GM12891 (cell line): ENCODE measurements around the gene ALDH5A1.

Experiments
- DNase-seq: peaks from one replicate; pipeline ENCODE4 v3.0.0; 2011; ENCODE audit warnings: low spot score; ENCODE audit not compliant: insufficient read length
- FAIRE-seq: peaks from 2 replicates; lab custom pipeline; 2011; peaks lifted over from hg19 to GRCh38; lab: Jason Lieb, UNC
- PAX5 ChIP-seq: IDR thresholded peaks from 2 replicates; pipeline ENCODE4 v1.6.1; 2011; ENCODE audit warnings: low read length, moderate library complexity, mild to moderate bottlenecking; ENCODE audit not compliant: insufficient read depth, severe bottlenecking
- POLR2A ChIP-seq: IDR thresholded peaks from 2 replicates; pipeline ENCODE4 v1.6.1; 2011; ENCODE audit warnings: low read depth, low read length, control low read depth
- POLR2AphosphoS5 ChIP-seq: IDR thresholded peaks from 2 replicates; pipeline ENCODE4 v1.6.1; 2011; ENCODE audit warnings: low read depth, low read length, control low read depth
- POU2F2 ChIP-seq: IDR thresholded peaks from 2 replicates; pipeline ENCODE4 v1.6.1; 2011; ENCODE audit warnings: low read depth, mild to moderate bottlenecking, control low read depth, low read length, moderate library complexity
- SPI1 ChIP-seq: IDR thresholded peaks from 2 replicates; pipeline ENCODE4 v1.6.1; 2011; ENCODE audit warnings: low read depth, low read length, control low read depth
- TAF1 ChIP-seq: IDR thresholded peaks from 2 replicates; pipeline ENCODE4 v1.6.1; 2011; ENCODE audit warnings: low read depth, low read length, control low read depth

Gene ALDH5A1

DNA sequence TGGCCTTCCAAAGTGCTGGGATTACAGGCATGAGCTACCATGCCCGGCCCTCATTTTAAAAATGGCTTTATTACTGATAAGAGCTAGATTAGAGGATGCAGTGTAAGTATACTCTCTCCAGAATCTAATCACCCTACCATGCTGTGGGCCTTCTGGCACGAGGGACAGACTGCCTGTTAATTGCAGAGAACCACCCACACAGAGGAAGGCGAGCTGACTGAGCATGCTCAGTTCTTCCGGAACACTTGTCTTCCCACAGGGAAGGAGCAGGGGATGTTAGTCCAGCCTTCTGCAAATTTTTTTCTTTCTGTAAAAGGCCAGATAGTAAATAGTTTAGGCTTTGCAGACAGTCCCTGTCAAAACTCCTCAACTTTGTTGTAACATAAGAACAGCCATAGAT, 48.9 kb downstream of the ALDH5A1 start:
- DNase-seq (no peak), FAIRE-seq (no peak)
- TF ChIP-seq POLR2AphosphoS5 (no peak), PAX5 (no peak), POU2F2 (no peak), POLR2A (no peak), SPI1 (no peak), TAF1 (no peak)

DNA sequence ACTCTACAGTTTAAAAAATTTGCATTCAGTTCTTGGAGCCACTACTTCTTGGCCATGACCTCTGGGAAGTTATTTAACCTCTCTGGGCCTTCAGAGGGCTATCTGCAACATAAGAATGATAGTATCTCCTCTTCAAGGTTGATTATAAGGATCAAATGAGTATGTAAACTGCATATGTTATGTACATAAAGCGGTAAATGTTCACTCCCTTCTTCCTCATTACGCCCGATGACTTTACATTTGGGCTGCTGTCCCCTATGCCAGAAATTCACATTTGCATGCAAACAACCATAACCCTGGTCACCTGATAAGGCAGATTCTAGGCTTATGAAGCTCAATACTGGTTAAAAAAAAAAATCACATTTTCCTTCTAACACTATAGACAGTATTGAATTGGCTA, 50.4 kb downstream of the ALDH5A1 start:
- FAIRE-seq (no peak), DNase-seq (no peak)
- TF ChIP-seq SPI1 (no peak), POLR2AphosphoS5 (no peak), TAF1 (no peak), POU2F2 (no peak), POLR2A (no peak), PAX5 (no peak)

DNA sequence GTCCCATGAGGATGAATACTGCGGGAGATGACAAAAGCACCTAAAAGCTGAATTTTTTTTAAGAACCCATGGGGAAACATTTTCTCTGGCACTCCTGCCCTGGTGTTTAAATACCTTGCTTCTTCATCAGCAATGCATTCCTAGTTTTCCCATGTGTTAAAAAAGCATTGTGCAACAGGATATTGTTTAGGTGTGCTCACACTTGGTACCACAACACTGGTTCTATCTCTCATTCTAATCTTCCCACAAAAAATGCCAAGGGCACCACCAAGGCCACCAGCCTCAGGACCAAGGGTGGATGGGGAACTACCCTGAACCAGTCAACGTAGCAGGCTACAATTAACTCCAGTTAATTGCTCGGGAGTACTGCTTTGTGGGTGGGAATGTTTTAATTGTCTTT, 50.9 kb downstream of the ALDH5A1 start:
- FAIRE-seq = no peak
- TF ChIP-seq POU2F2 = no peak
- no peak for TF ChIP-seq POLR2A
- DNase-seq = no peak

DNA sequence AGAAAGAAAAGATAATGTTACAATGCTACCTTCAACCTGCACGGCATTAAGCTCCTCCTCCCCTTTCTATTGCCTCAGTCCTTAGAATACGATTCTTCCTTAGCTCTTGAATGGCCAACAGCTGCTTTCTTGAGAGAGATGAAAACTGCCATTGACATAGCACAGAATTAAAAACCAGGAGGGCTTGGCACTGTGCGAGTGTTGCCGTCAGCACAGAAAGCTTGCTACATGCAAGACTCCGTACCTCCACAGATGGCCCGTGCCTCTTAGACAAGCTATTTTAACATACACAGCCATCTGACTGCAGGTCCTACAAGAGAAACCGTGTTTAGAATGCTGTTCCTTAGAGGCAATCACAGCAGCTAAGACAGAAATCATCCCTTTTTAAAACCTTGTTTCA, 51.7 kb downstream of the ALDH5A1 start:
- FAIRE-seq = no peak
- TF ChIP-seq TAF1 (no peak), POLR2A (no peak), SPI1 (no peak), PAX5 (no peak), POLR2AphosphoS5 (no peak), POU2F2 (no peak)

DNA sequence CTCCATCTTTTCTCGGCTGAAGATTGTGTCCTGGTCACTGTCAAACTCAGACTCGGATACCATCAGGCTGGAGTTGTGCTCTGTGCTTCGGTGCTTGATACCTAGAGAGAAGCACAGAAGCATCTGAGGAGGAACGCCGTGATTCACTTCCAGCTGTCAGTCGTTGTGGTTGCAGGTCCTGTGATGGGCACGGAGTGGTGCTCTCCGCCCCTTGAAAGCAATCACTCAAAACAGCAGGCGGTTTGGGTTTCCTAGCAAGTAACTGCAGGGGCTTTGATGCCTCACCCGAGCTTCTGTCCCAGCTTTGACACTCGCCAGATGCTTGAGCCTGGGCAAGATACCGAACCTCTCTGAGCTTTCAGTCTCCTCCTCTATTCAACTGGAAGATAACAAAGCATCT, 52.5 kb downstream of the ALDH5A1 start:
- DNase-seq (no peak), FAIRE-seq (peak; percentile 88)
- TF ChIP-seq POLR2AphosphoS5 (no peak), POLR2A (no peak), PAX5 (no peak), TAF1 (no peak), POU2F2 (no peak), SPI1 (no peak)

More for the DNA sequence above, 51.7 kb downstream of the ALDH5A1 start:
- DNase-seq = no peak

DNA sequence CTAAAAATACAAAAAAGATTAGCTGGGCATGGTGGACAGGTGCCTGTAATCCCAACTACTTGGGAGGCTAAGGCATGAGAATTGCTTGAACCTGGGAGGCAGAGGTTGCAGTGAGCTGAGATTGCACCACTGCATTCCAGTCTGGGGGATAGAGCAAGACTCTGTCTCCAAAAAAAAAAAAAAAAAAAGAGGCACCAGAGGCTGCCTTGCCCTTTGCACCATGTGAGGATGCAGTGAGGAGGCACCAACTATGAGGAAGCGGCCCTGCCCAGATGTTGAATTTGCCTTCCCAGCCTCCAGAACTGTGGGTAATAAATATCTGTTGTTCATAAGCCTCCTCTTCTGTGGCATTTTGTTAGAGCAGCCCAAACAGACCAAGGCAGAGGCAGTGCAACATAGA, 54.4 kb downstream of the ALDH5A1 start:
- no peak for TF ChIP-seq SPI1
- TF ChIP-seq POU2F2 = no peak
- no peak for TF ChIP-seq POLR2A
- TF ChIP-seq PAX5 = no peak
- TF ChIP-seq POLR2AphosphoS5 = no peak
- TF ChIP-seq TAF1 = no peak
- DNase-seq = no peak

DNA sequence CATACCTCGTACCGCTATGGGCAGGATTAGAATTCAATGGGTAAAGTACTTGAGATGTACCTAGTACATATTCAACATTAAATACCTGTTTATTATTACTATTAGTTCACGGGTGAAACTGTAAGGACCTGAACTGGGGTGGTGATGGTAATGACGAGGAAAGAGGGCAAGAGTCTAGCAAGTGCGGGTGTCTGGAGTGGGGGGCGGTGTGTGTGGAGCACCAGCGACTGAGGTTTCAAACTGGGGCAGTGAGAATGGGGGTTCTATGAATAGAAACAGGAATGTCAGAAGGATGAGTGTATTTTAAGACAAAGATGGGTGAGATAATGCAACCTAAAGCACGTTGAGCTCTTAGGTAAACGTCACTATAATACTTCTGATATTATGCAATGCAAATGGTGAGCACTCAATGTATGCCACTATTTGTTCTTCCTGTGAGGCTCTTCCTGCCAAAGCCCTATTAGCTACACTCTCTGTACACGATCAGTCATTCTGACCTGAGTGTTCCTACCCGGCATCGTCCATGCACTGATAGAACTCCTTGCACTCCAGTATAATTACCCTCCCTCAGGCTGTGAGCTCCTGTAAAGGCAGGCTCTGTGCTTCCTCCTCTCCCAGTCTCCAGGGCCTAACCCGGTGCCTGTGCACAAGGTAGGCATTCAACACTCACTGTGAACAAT, 55.0 kb downstream of the ALDH5A1 start:
- TF ChIP-seq POU2F2 (no peak), PAX5 (no peak), POLR2AphosphoS5 (no peak), SPI1 (no peak), POLR2A (no peak), TAF1 (no peak)
- no peak for FAIRE-seq

More for the DNA sequence above, 54.4 kb downstream of the ALDH5A1 start:
- FAIRE-seq = no peak

DNA sequence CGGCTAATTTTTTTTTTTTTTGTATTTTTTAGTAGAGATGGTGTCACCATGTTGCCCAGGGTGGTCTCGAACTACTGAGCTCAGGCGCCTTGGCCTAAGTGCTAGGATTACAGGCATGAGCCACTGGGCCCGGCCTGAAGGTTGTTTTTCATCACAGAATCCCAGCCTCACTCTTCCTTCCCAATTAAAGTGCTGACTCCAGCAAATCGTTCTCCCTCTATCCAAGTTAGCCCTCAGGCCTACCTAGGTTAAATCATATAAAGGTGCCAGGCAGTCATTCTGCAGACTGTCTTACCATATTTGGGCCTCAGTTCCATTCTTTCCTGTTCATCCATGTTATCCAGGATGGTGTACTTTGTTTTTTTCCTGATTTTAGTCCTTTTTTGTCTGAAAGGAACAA, 56.4 kb downstream of the ALDH5A1 start:
- DNase-seq (no peak), FAIRE-seq (no peak)
- TF ChIP-seq POU2F2 = no peak
- no peak for TF ChIP-seq PAX5
- TF ChIP-seq TAF1 = no peak
- no peak for TF ChIP-seq SPI1
- TF ChIP-seq POLR2A = no peak
- no peak for TF ChIP-seq POLR2AphosphoS5

More for the DNA sequence above, 55.0 kb downstream of the ALDH5A1 start:
- no peak for DNase-seq

DNA sequence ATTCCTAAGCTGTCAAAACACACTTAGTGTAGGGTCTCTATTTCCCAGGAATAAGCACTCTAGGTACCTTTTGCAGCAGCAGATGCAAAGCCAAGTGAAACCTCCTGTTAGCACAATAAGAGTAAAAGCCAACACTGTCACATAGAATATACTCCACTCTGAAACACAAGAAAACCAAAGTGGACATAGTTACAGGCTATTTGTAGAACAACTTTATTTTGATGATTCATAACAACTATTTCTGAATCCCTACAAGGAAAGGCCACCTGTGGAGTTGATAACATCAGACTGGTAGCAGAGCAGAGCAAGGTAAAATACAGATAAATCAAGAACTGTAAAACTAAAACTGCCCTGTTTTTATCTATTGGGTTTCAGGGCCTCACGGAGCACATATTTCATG, 59.7 kb downstream of the ALDH5A1 start:
- FAIRE-seq = peak; percentile 79
- DNase-seq = peak; percentile 18
- no peak for TF ChIP-seq POU2F2
- no peak for TF ChIP-seq POLR2AphosphoS5
- no peak for TF ChIP-seq SPI1
- TF ChIP-seq POLR2A = no peak
- TF ChIP-seq TAF1 = no peak
- no peak for TF ChIP-seq PAX5

DNA sequence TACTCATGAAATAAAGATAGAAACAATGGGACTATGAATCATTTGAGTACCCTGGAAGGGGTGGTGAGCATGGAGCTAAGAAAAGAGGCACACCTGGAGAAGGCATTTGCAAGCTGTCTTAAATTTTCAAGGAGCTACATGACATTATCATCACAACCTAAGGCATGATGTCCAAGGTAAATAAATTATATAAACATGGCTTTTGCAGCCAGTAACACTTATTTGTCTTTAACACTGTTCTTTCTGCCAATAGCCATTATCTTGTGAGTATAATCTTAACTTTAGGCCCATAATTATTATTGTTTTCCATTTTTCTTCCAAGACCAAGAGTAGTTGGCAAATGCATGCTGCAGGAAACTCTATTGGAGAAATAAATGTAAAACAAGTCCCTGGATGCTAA, 63.7 kb downstream of the ALDH5A1 start:
- DNase-seq (no peak), FAIRE-seq (no peak)
- no peak for TF ChIP-seq PAX5
- TF ChIP-seq POU2F2 = no peak

DNA sequence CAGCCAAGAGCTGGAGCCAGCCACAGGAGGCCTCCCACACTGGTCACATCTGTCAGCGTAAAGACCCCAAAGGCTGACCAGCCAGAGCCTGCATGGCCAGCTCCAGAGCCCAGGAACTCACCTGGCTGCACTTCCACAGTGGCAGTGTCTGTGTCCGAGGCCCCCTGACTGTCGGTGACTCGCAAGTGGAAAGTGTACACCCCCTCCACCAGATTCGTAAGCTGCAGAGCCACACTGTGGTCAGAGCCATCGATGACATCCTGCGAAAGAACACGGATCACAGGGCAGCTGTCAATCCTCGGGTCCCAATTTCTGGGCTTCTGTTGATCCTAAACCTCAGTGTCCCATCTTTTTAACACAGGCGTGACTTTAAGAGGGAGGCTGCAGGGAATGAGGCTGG, 69.3 kb downstream of the ALDH5A1 start:
- TF ChIP-seq PAX5 (no peak), TAF1 (no peak), POU2F2 (no peak), POLR2A (no peak), POLR2AphosphoS5 (no peak), SPI1 (no peak)
- no peak for FAIRE-seq

More for the DNA sequence above, 69.3 kb downstream of the ALDH5A1 start:
- no peak for DNase-seq
